ENCODE results near the gene ASNSD1. TPM values are rescaled to one million over a fixed set of nuclear protein-coding genes. Genes with fewer than 3 reads are reported as not detected.
A peak's percentile ranks its signal among the peaks of the same experiment; 100 is the strongest.

The ASNSD1 gene
- 28.6 TPM for total RNA-seq
- polyA plus RNA-seq (ENCODE audit: insufficient read depth, low read depth, low replicate concordance) = 36.5 TPM
- long read RNA-seq, donor 1, transcript ASNSD1-201 (6 exons, 2,450 nt) = major isoform, 8 of 18 reads
- long read RNA-seq, donor 1, partial matches to known transcripts = 7 of 18 reads
- long read RNA-seq, donor 1, other reads (novel, unspliced or antisense) = 0 of 18 reads
- long read RNA-seq, donor 2, transcript ASNSD1-201 (6 exons, 2,450 nt) = major isoform, 12 of 25 reads
- long read RNA-seq, donor 2, partial matches to known transcripts = 10 of 25 reads
- long read RNA-seq, donor 2, other reads (novel, unspliced or antisense) = 0 of 25 reads
- long read RNA-seq, donor 3, transcript ASNSD1-201 (6 exons, 2,450 nt) = major isoform, 12 of 28 reads
- long read RNA-seq, donor 3, partial matches to known transcripts = 9 of 28 reads
- long read RNA-seq, donor 3, other reads (novel, unspliced or antisense) = 0 of 28 reads
- long read RNA-seq, donor 4, transcript ASNSD1-201 (6 exons, 2,450 nt) = major isoform, 10 of 13 reads
- long read RNA-seq, donor 4, partial matches to known transcripts = 0 of 13 reads
- long read RNA-seq, donor 4, other reads (novel, unspliced or antisense) = 0 of 13 reads
- long read RNA-seq, donor 5, partial matches to known transcripts = 0 of 2 reads
- long read RNA-seq, donor 5, other reads (novel, unspliced or antisense) = 0 of 2 reads
- long read RNA-seq, donor 6, transcript ASNSD1-201 (6 exons, 2,450 nt) = major isoform, 14 of 38 reads
- long read RNA-seq, donor 6, transcript ASNSD1-209 (4 exons, 581 nt) = minor isoform, 12 of 38 reads
- long read RNA-seq, donor 6, partial matches to known transcripts = 10 of 38 reads
- long read RNA-seq, donor 6, other reads (novel, unspliced or antisense) = 0 of 38 reads
- long read RNA-seq, donor 7, transcript ASNSD1-201 (6 exons, 2,450 nt) = major isoform, 31 of 39 reads
- long read RNA-seq, donor 7, partial matches to known transcripts = 0 of 39 reads
- long read RNA-seq, donor 7, other reads (novel, unspliced or antisense) = 6 of 39 reads
- long read RNA-seq, donor 8, transcript ASNSD1-201 (6 exons, 2,450 nt) = minor isoform, 7 of 22 reads
- long read RNA-seq, donor 8, transcript ASNSD1-209 (4 exons, 581 nt) = major isoform, 9 of 22 reads
- long read RNA-seq, donor 8, partial matches to known transcripts = 5 of 22 reads
- long read RNA-seq, donor 8, other reads (novel, unspliced or antisense) = 0 of 22 reads
- long read RNA-seq, donor 9, transcript ASNSD1-209 (4 exons, 581 nt) = major isoform, 7 of 9 reads
- long read RNA-seq, donor 9, partial matches to known transcripts = 0 of 9 reads
- long read RNA-seq, donor 9, other reads (novel, unspliced or antisense) = 0 of 9 reads
- long read RNA-seq, donor 10, transcript ASNSD1-209 (4 exons, 581 nt) = major isoform, 6 of 23 reads
- long read RNA-seq, donor 10, transcript ASNSD1-201 (6 exons, 2,450 nt) = minor isoform, 5 of 23 reads
- long read RNA-seq, donor 10, partial matches to known transcripts = 11 of 23 reads
- long read RNA-seq, donor 10, other reads (novel, unspliced or antisense) = 0 of 23 reads

- peak; percentile 98 for TF ChIP-seq CTCF (IDR thresholded peaks at IDR 0.05; ENCODE audit: borderline replicate concordance, extremely low read depth, insufficient read depth)
Observed at GRCh38 chr2:189661148-189661956, at the start of gene ASNSD1. Gene ASNSD1, plus strand, starts transcription at chr2:189661459. Its CDS starts 4,674 bp downstream, at chr2:189666133.

GRCh38 chr2:189613077-189613636 lies 48.1 kb upstream of the ASNSD1 start:
- FAIRE-seq (no peak), DNase-seq (peak in 3 of 5 donors; percentile 30 to 74 (median 68))
- no peaks in the 10 kb centered on the region for H3K36me3 ChIP-seq (ENCODE audit: control insufficient read depth in 2 of 3, insufficient read depth in 3 of 3, low read length in 3 of 3)
- no peaks in the 10 kb centered on the region for H3K27me3 ChIP-seq (ENCODE audit: control insufficient read depth, insufficient read depth, low read length)
- peak overlapping the region in 1 of 3 donors; percentile 10 for H3K9ac ChIP-seq (ENCODE audit: low read length in 3 of 3)
- TF ChIP-seq CTCF (IDR thresholded peaks at IDR 0.05; ENCODE audit: borderline replicate concordance, extremely low read depth, insufficient read depth) = no peak
- H3K9me3 ChIP-seq (ENCODE audit: control insufficient read depth in 2 of 3, insufficient read depth in 1 of 3, low read length in 3 of 3) = no peaks in the 10 kb centered on the region
- H3K4me3 ChIP-seq (ENCODE audit: low read length in 3 of 3) = peak overlapping the region; percentile 25 to 28 (median 28)
- peaks cover 0 to 3% (median 0%) of the 10 kb centered on the region in 3 donors for H3K4me1 ChIP-seq (ENCODE audit: control insufficient read depth in 2 of 3, insufficient read depth in 2 of 3, low read depth in 1 of 3, low read length in 3 of 3)
- intact Hi-C loops (cut with DNase I) = no loop called here
- H3K27ac ChIP-seq (ENCODE audit: low read depth in 2 of 2, low read length in 2 of 2) = peak overlapping the region in 1 of 2 donors; percentile 65

More at GRCh38 chr2:189661148-189661956, at the start of gene ASNSD1:
- Histone ChIP-seq H3K9me3 (ENCODE audit: control insufficient read depth in 2 of 3, insufficient read depth in 1 of 3, low read length in 3 of 3) (no peaks in the 10 kb centered on the region), H3K9ac (ENCODE audit: low read length in 3 of 3) (peak within 1 kb of the TSS; percentile 96 to 99 (median 98)), H3K4me1 (ENCODE audit: control insufficient read depth in 2 of 3, insufficient read depth in 2 of 3, low read depth in 1 of 3, low read length in 3 of 3) (peaks cover 0 to 6% (median 0%) of the 10 kb centered on the region in 3 donors), H3K27me3 (ENCODE audit: control insufficient read depth, insufficient read depth, low read length) (no peaks in the 10 kb centered on the region), H3K36me3 (ENCODE audit: control insufficient read depth in 2 of 3, insufficient read depth in 3 of 3, low read length in 3 of 3) (peaks cover 0 to 3% (median 3%) of the 10 kb centered on the region in 3 donors), H3K27ac (ENCODE audit: low read depth in 2 of 2, low read length in 2 of 2) (peak within 1 kb of the TSS; percentile 68 to 88), H3K4me3 (ENCODE audit: low read length in 3 of 3) (peak within 1 kb of the TSS; percentile 93 to 99 (median 96))
- intact Hi-C loops (cut with DNase I) = no loop called here
- DNase-seq (peak; percentile 99 to 100 (median 100)), FAIRE-seq (peak; percentile 99)
